SU-DHL-6 (cell line): ENCODE measurements around the gene NCKIPSD.

Source experiments
- H2AFZ ChIP-seq: fragments of 200-600 bp; sonication (generic); 2 replicates; pipeline ENCODE4 v1.6.1; 2014; ENCODE audit warnings: low read depth, mild to moderate bottlenecking, moderate library complexity, mixed read lengths, antibody characterized with exemption, low read length; ENCODE audit not compliant: severe bottlenecking
- H3F3A ChIP-seq: fragments of 200-600 bp; shearing (Covaris generic); 2 replicates; pipeline ENCODE4 v1.6.0; 2016; ENCODE audit warnings: antibody characterized with exemption, mild to moderate bottlenecking; ENCODE audit not compliant: insufficient read depth
- H3K27ac ChIP-seq: fragments of 200-600 bp; sonication (generic); 2 replicates; pipeline ENCODE4 v1.5.1; 2016; ENCODE audit warnings: low read depth, mild to moderate bottlenecking, low read length, moderate library complexity, mixed read lengths
- H3K27me3 ChIP-seq: fragments of 200-600 bp; sonication (generic), shearing (Covaris generic); 2 replicates; pipeline ENCODE4 v1.6.0; 2014; ENCODE audit warnings: mild to moderate bottlenecking, low read length
- H3K36me3 ChIP-seq: fragments of 200-600 bp; sonication (generic); 2 replicates; pipeline ENCODE4 v1.6.1; 2014; ENCODE audit warnings: mild to moderate bottlenecking, low read length, mixed read lengths
- H3K4me2 ChIP-seq: fragments of 300-600, 200-600 bp; shearing (Covaris generic), sonication (generic); 2 replicates; pipeline ENCODE4 v1.6.0; 2014; ENCODE audit warnings: low read length, low read depth, mild to moderate bottlenecking; ENCODE audit not compliant: poor library complexity, severe bottlenecking
- H3K4me3 ChIP-seq: fragments of 200-600 bp; sonication (generic); 2 replicates; pipeline ENCODE4 v1.5.1; 2014; ENCODE audit warnings: antibody characterized with exemption, low read length, mild to moderate bottlenecking, mixed read lengths; ENCODE audit not compliant: insufficient read depth, poor library complexity, severe bottlenecking
- H3K79me2 ChIP-seq: fragments of 200-600 bp; sonication (generic); 2 replicates; pipeline ENCODE4 v1.6.1; 2014; ENCODE audit warnings: mild to moderate bottlenecking, low read length, moderate library complexity; ENCODE audit not compliant: insufficient read depth
- H3K9ac ChIP-seq: fragments of 200-600 bp; sonication (generic); 2 replicates; pipeline ENCODE4 v1.7.0; 2014; ENCODE audit warnings: mild to moderate bottlenecking, low read length
- H3K9me2 ChIP-seq: fragments of 200-600 bp; sonication (generic); replicated peaks from 2 replicates; pipeline ENCODE4 v1.6.1; 2014; ENCODE audit warnings: low read length; ENCODE audit not compliant: insufficient read depth
- H3K9me3 ChIP-seq: fragments of 200-600 bp; sonication (generic); 2 replicates; pipeline ENCODE4 v1.6.1; 2014; ENCODE audit warnings: low read length, mixed read lengths; ENCODE audit not compliant: insufficient read depth
- H4K20me1 ChIP-seq: fragments of 200-600 bp; sonication (generic); 2 replicates; pipeline ENCODE4 v1.6.1; 2014; ENCODE audit warnings: low read depth, mild to moderate bottlenecking, antibody characterized with exemption, low read length, moderate library complexity, mixed read lengths
- CTCF ChIP-seq: fragments of 200-600 bp; sonication (generic); IDR thresholded peaks from one replicate; pipeline ENCODE4 v1.5.1; 2017; ENCODE audit warnings: antibody characterized with exemption, mild to moderate bottlenecking, low read length, moderate library complexity; ENCODE audit not compliant: insufficient read depth, poor library complexity, severe bottlenecking
- EZH2phosphoT487 ChIP-seq: fragments of 200-600 bp; sonication (generic), shearing (Covaris generic); conservative IDR thresholded peaks from 2 replicates; pipeline ENCODE4 v1.6.1; 2018; ENCODE audit warnings: mild to moderate bottlenecking, antibody characterized with exemption, low read length, moderate library complexity, mixed read lengths

Gene NCKIPSD

GRCh38 chr3:48696156-48696555 is 10.4 kb upstream of the NCKIPSD start:
- no peak overlapping the region for H3K4me3 ChIP-seq
- H4K20me1 ChIP-seq, result peaks cover 10% of the 10 kb centered on the region
- H3K36me3 ChIP-seq, result peaks cover 27% of the 10 kb centered on the region; the same call in 1 of the 2 replicates
- no peak overlapping the region for H3K4me2 ChIP-seq
- no peaks in the 10 kb centered on the region for H3K9me2 ChIP-seq
- TF ChIP-seq EZH2phosphoT487 (no peak), CTCF (no peak)
- H3F3A ChIP-seq, result no peaks in the 10 kb centered on the region; the same call in 1 of the 2 replicates
- no peaks in the 10 kb centered on the region for H3K27me3 ChIP-seq
- H3K9ac ChIP-seq, result no peak overlapping the region
- no peak overlapping the region for H3K27ac ChIP-seq
- H3K9me3 ChIP-seq, result no peaks in the 10 kb centered on the region
- H3K79me2 ChIP-seq, result peaks cover 63% of the 10 kb centered on the region
- H2AFZ ChIP-seq, result no peak overlapping the region

GRCh38 chr3:48695393-48695753 is 9.7 kb upstream of the NCKIPSD start:
- Histone ChIP-seq H3K27ac (no peak overlapping the region), H3K4me2 (no peak overlapping the region), H4K20me1 (peaks cover 10% of the 10 kb centered on the region), H3F3A (no peaks in the 10 kb centered on the region; the same call in 1 of the 2 replicates), H2AFZ (no peak overlapping the region), H3K9ac (no peak overlapping the region), H3K27me3 (no peaks in the 10 kb centered on the region), H3K36me3 (peaks cover 31% of the 10 kb centered on the region; the same call in 1 of the 2 replicates), H3K9me3 (no peaks in the 10 kb centered on the region), H3K4me3 (no peak overlapping the region), H3K79me2 (peaks cover 55% of the 10 kb centered on the region), H3K9me2 (no peaks in the 10 kb centered on the region)
- TF ChIP-seq EZH2phosphoT487, result no peak
- TF ChIP-seq CTCF, result no peak

GRCh38 chr3:48694610-48695392 is 9.1 kb upstream of the NCKIPSD start:
- Histone ChIP-seq H3K79me2 (peaks cover 49% of the 10 kb centered on the region), H4K20me1 (peaks cover 10% of the 10 kb centered on the region), H3K9me3 (no peaks in the 10 kb centered on the region), H3K4me2 (no peak overlapping the region), H3K9ac (no peak overlapping the region), H3K36me3 (peaks cover 31% of the 10 kb centered on the region; the same call in 1 of the 2 replicates), H3F3A (no peaks in the 10 kb centered on the region; the same call in 1 of the 2 replicates), H3K27ac (no peak overlapping the region), H3K9me2 (no peaks in the 10 kb centered on the region), H2AFZ (no peak overlapping the region), H3K4me3 (no peak overlapping the region), H3K27me3 (no peaks in the 10 kb centered on the region)
- no peak for TF ChIP-seq CTCF
- TF ChIP-seq EZH2phosphoT487, result no peak
